HUES6 (cell line): ENCODE results near the gene TERT.

ENCODE experiments used
- H3K27ac ChIP-seq: 2 replicates; pipeline ENCODE4 v1.7.0; 2013; ENCODE audit warnings: low read depth, mild to moderate bottlenecking, low read length, inconsistent platforms
- H3K27me3 ChIP-seq: 2 replicates; pipeline ENCODE4 v1.6.1; 2013; ENCODE audit warnings: low read length; ENCODE audit not compliant: control insufficient read depth, insufficient read depth
- H3K36me3 ChIP-seq: 2 replicates; pipeline ENCODE4 v1.6.1; 2013; ENCODE audit warnings: low read length; ENCODE audit not compliant: control insufficient read depth, insufficient read depth
- H3K4me1 ChIP-seq: 2 replicates; pipeline ENCODE4 v1.6.1; 2013; ENCODE audit warnings: low read length; ENCODE audit not compliant: control insufficient read depth, insufficient read depth
- H3K4me3 ChIP-seq: 2 replicates; pipeline ENCODE4 v1.5.1; 2013; ENCODE audit warnings: low read depth, low read length
- H3K9ac ChIP-seq: one replicate; pipeline ENCODE4 v1.6.1; 2013; ENCODE audit warnings: mild to moderate bottlenecking, low read length
- H3K9me3 ChIP-seq: 2 replicates; pipeline ENCODE4 v1.6.1; 2013; ENCODE audit warnings: low read depth, low read length; ENCODE audit not compliant: control insufficient read depth, insufficient read depth

TERT gene

GRCh38 chr5:1324301-1324700 lies 29.4 kb upstream of the TERT start:
- Histone ChIP-seq H3K9me3 (peaks cover 3% of the 10 kb centered on the region; the same call in 1 of the 2 replicates), H3K4me1 (no peaks in the 10 kb centered on the region; the same call in 1 of the 2 replicates), H3K9ac (no peak overlapping the region), H3K4me3 (no peak overlapping the region), H3K36me3 (peaks cover 81% of the 10 kb centered on the region), H3K27me3 (no peaks in the 10 kb centered on the region), H3K27ac (no peak overlapping the region)

GRCh38 chr5:1323803-1324173 lies 28.9 kb upstream of the TERT start:
- no peaks in the 10 kb centered on the region for H3K27me3 ChIP-seq
- H3K36me3 ChIP-seq, result peaks cover 80% of the 10 kb centered on the region
- H3K27ac ChIP-seq, result no peak overlapping the region
- H3K9ac ChIP-seq, result no peak overlapping the region
- H3K4me1 ChIP-seq, result no peaks in the 10 kb centered on the region; the same call in 1 of the 2 replicates
- H3K9me3 ChIP-seq, result peaks cover 3% of the 10 kb centered on the region; the same call in 1 of the 2 replicates
- H3K4me3 ChIP-seq, result no peak overlapping the region

GRCh38 chr5:1322955-1323802 lies 28.3 kb upstream of the TERT start:
- Histone ChIP-seq H3K4me1 (no peaks in the 10 kb centered on the region; the same call in 1 of the 2 replicates), H3K27me3 (no peaks in the 10 kb centered on the region), H3K4me3 (no peak overlapping the region), H3K9me3 (no peaks in the 10 kb centered on the region; the same call in 1 of the 2 replicates), H3K36me3 (peaks cover 81% of the 10 kb centered on the region), H3K27ac (no peak overlapping the region), H3K9ac (no peak overlapping the region)

- Histone ChIP-seq H3K9ac (no peak overlapping the region), H3K27me3 (no peaks in the 10 kb centered on the region), H3K9me3 (no peaks in the 10 kb centered on the region), H3K27ac (no peak overlapping the region), H3K4me3 (no peak overlapping the region), H3K36me3 (peaks cover 90% of the 10 kb centered on the region), H3K4me1 (no peaks in the 10 kb centered on the region; the same call in 1 of the 2 replicates)
Measured at GRCh38 chr5:1322036-1322900, 27.4 kb upstream of the TERT start.

- Histone ChIP-seq H3K36me3 (peaks cover 88% of the 10 kb centered on the region), H3K4me3 (no peak overlapping the region), H3K9ac (no peak overlapping the region), H3K27me3 (no peaks in the 10 kb centered on the region), H3K27ac (no peak overlapping the region), H3K9me3 (no peaks in the 10 kb centered on the region), H3K4me1 (peaks cover 1% of the 10 kb centered on the region)
Measured at GRCh38 chr5:1321576-1321975, 26.7 kb upstream of the TERT start.

- Histone ChIP-seq H3K27ac (no peak overlapping the region), H3K9ac (no peak overlapping the region), H3K9me3 (no peaks in the 10 kb centered on the region), H3K4me3 (no peak overlapping the region), H3K27me3 (no peaks in the 10 kb centered on the region), H3K36me3 (peaks cover 80% of the 10 kb centered on the region), H3K4me1 (peaks cover 10% of the 10 kb centered on the region)
Measured at GRCh38 chr5:1320436-1321344, 25.8 kb upstream of the TERT start.

GRCh38 chr5:1319436-1320256 lies 24.8 kb upstream of the TERT start:
- no peak overlapping the region for H3K4me3 ChIP-seq
- no peaks in the 10 kb centered on the region for H3K27me3 ChIP-seq
- no peak overlapping the region for H3K27ac ChIP-seq
- peaks cover 18% of the 10 kb centered on the region for H3K4me1 ChIP-seq
- H3K9ac ChIP-seq, result no peak overlapping the region
- H3K9me3 ChIP-seq, result no peaks in the 10 kb centered on the region
- peaks cover 70% of the 10 kb centered on the region for H3K36me3 ChIP-seq

- H3K36me3 ChIP-seq, result peaks cover 61% of the 10 kb centered on the region
- H3K9ac ChIP-seq, result no peak overlapping the region
- no peak overlapping the region for H3K4me3 ChIP-seq
- peaks cover 18% of the 10 kb centered on the region for H3K4me1 ChIP-seq
- no peaks in the 10 kb centered on the region for H3K9me3 ChIP-seq
- H3K27ac ChIP-seq, result no peak overlapping the region
- no peaks in the 10 kb centered on the region for H3K27me3 ChIP-seq
Measured at GRCh38 chr5:1318659-1319251, 23.9 kb upstream of the TERT start.

- Histone ChIP-seq H3K9ac (no peak overlapping the region), H3K27ac (no peak overlapping the region), H3K27me3 (no peaks in the 10 kb centered on the region), H3K9me3 (no peaks in the 10 kb centered on the region), H3K4me3 (no peak overlapping the region), H3K36me3 (peaks cover 55% of the 10 kb centered on the region), H3K4me1 (peaks cover 18% of the 10 kb centered on the region)
Measured at GRCh38 chr5:1317921-1318565, 23.2 kb upstream of the TERT start.
